Omental fat pad (tissue), 4 donors: Measurements from ENCODE around the gene NEDD4. TPM values are rescaled to one million over a fixed set of nuclear protein-coding genes. Genes with fewer than 3 reads are reported as not detected.

Experiments used
- ATAC-seq: fragments of 150-250 bp; one replicate; pipeline ENCODE4 v1.9.1; 2016; ENCODE audit warnings: mild to moderate bottlenecking, moderate library complexity; ENCODE audit not compliant: low FRiP score
- DNase-seq: peaks from one replicate; pipeline ENCODE4 v3.0.0-alpha.2; 2019; ENCODE audit warnings: low spot score
- total RNA-seq, 4 donors: library from RNA; depleted of rRNA; stranded (reverse); fragments of >200 nt; gene quantifications; one replicate each; pipeline ENCODE4 v1.1.0, GENCODE V29; 2016
- TF ChIP-seq, protein P1 (sequence below), 3 donors: fragments of 450-650 bp; IDR thresholded peaks; one replicate each; pipeline ENCODE4 v1.5.1; 2016 to 2017; ENCODE audit warnings: antibody characterized with exemption in 3 of 3, mild to moderate bottlenecking in 3 of 3, moderate library complexity in 2 of 3

Gene NEDD4
- total RNA-seq, 4 donors from 2014 or later, result 9.5 to 40.5 (median 15.6) TPM

DNA sequence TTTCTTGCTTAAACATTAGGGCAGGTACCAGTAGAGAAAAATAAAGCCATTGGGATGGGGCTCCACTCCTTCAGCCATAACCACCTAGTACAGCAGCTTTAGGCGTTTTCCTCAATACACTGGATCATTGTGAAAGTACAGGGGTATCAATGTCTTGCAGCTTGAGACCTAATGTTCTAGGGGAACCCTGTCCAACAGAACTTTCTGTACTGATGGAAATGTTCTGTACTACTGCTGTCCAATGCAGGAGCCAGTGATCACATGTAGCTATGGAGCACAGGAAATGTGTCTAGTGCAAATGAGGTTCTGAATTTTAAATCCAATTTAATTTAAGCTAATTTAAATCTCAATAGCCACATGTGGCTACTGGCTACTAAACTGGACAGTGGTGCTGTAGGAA, 93.9 kb downstream of the NEDD4 start:
- ATAC-seq (no peak), DNase-seq (no peak)
- TF ChIP-seq, protein P1, sequence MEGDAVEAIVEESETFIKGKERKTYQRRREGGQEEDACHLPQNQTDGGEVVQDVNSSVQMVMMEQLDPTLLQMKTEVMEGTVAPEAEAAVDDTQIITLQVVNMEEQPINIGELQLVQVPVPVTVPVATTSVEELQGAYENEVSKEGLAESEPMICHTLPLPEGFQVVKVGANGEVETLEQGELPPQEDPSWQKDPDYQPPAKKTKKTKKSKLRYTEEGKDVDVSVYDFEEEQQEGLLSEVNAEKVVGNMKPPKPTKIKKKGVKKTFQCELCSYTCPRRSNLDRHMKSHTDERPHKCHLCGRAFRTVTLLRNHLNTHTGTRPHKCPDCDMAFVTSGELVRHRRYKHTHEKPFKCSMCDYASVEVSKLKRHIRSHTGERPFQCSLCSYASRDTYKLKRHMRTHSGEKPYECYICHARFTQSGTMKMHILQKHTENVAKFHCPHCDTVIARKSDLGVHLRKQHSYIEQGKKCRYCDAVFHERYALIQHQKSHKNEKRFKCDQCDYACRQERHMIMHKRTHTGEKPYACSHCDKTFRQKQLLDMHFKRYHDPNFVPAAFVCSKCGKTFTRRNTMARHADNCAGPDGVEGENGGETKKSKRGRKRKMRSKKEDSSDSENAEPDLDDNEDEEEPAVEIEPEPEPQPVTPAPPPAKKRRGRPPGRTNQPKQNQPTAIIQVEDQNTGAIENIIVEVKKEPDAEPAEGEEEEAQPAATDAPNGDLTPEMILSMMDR (IDR thresholded peaks at IDR 0.05), result no peak

DNA sequence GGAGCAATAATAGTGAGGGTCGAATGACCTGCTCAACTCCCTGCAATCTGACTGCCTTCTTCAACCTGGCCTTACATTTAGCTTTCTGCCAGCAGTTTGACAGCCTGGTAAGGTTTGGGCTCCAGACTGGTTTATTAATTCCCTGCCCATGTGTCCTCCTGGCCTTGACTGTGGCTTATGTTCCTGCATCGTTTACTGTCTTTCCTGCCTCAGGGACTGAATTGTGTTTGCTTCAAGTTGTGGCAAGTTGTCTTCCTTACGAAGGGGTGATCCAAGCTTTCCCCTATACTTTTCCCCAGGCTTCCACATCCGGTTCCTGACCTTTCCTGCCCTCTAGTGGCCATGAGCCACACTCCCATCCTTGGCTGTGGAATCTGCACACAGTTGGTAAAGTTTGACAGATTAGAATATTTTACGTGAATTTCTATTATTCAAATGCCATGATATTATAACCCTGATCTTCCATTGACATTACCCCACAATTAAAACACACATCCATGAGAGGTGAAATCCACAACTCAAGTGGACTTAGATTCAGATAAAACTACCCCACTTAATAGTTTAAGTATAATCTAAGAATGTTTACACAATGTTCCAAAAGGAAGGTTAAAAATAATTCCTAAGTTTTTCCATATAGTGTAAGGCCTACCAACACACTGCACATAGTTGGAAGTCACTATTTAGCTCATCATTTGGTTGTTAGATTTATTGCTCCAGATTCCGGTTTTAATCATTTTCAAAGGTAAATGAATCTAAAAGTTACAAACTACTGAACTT, 95.7 kb downstream of the NEDD4 start:
- ATAC-seq (no peak), DNase-seq (no peak)
- TF ChIP-seq, protein P1 (IDR thresholded peaks at IDR 0.05), result no peak

DNA sequence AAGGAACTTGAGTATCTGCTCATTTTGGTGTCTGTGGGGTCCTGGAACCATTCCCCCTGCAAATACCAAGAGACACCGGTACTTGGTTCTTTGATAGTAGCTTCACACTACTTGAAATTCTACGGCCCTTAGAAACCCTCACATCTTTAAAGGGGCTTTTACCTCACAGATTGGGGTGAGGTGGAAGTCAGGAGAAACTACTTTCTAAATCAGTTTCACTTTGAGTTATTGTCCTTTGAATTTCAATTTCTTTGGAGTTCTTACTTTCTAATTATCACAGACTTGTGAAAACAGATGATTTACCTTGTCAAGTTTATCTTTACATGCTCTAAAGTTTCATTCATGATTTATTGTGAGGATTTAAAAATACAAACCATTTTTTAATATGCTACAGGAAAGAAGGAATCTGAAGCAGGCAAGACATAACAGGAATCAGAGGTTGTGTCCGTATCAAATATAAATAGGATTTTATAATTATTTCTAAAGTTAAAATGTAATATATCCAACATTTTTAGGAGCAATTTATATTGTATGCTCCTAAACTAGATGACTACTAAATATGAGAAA, 98.9 kb downstream of the NEDD4 start:
- ATAC-seq (no peak), DNase-seq (no peak)
- TF ChIP-seq, protein P1 (IDR thresholded peaks at IDR 0.05), result no peak

- ATAC-seq (no peak), DNase-seq (no peak)
- TF ChIP-seq, protein P1 (IDR thresholded peaks at IDR 0.05), result no peak
These were observed 99.6 kb downstream of the NEDD4 start for GRCh38 chr15:55893852-55894251.

- DNase-seq (no peak), ATAC-seq (no peak)
- TF ChIP-seq, protein P1 (IDR thresholded peaks at IDR 0.05), result no peak
These were observed 102.2 kb downstream of the NEDD4 start for GRCh38 chr15:55891196-55891595.

GRCh38 chr15:55884223-55884622, 109.2 kb downstream of the NEDD4 start:
- ATAC-seq (no peak), DNase-seq (no peak)
- TF ChIP-seq, protein P1 (IDR thresholded peaks at IDR 0.05), result no peak

DNA sequence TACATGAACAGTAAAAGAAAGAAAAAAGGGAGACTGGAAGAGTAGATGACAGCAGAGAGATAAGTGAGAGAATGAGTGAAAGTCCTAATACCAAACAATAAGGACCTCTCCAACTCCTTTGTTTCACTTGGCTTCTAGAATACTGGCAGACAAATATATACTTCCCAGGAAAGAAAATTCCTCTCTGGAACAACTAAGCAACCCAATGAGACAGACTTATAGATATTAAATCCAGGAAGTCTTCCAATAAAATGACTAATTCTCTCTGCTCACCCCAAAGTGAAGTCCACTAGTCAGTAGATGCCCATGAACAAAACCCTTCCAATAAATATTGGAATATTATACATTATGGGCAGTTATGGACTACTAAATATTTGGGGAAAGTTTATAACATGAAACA, 114.2 kb downstream of the NEDD4 start:
- no peak for DNase-seq
- TF ChIP-seq, protein P1 (IDR thresholded peaks at IDR 0.05), result no peak
- no peak for ATAC-seq
